Measurements from ENCODE around the gene ITPK1.

ITPK1 gene

GRCh38 chr14:92906823-92907222 is 208.9 kb downstream of the ITPK1 start:
- DNase-seq, result no peak

GRCh38 chr14:92906420-92906819 is 209.3 kb downstream of the ITPK1 start:
- no peak for DNase-seq

- DNase-seq, result no peak
These were observed 210.1 kb downstream of the ITPK1 start for GRCh38 chr14:92905667-92906066.

GRCh38 chr14:92903359-92903758 is 212.4 kb downstream of the ITPK1 start:
- DNase-seq, result no peak

- no peak for DNase-seq
These were observed 213.0 kb downstream of the ITPK1 start for GRCh38 chr14:92902726-92903125.

- DNase-seq, result no peak
These were observed 213.5 kb downstream of the ITPK1 start for GRCh38 chr14:92902191-92902590.

- no peak for DNase-seq
These were observed 215.1 kb downstream of the ITPK1 start for GRCh38 chr14:92900660-92901059.

GRCh38 chr14:92898566-92899131 is 217.1 kb downstream of the ITPK1 start:
- no peak for DNase-seq

GRCh38 chr14:92897922-92898565 is 217.7 kb downstream of the ITPK1 start:
- no peak for DNase-seq

GRCh38 chr14:92895352-92895878 is 220.3 kb downstream of the ITPK1 start:
- DNase-seq, result no peak

- DNase-seq, result no peak
These were observed 223.1 kb downstream of the ITPK1 start for GRCh38 chr14:92892589-92892988.

- no peak for DNase-seq
These were observed 224.7 kb downstream of the ITPK1 start for GRCh38 chr14:92890830-92891588.

GRCh38 chr14:92888896-92889295 is 226.8 kb downstream of the ITPK1 start:
- no peak for DNase-seq

GRCh38 chr14:92887157-92887556 is 228.6 kb downstream of the ITPK1 start:
- no peak for DNase-seq
